HG02870 (cell line): ENCODE data around the gene SEMA5B.

Experiments used
- ATAC-seq: cut with Tn5 transposase; IDR thresholded peaks from one replicate; pipeline ENCODE4 v1.9.1; 2021; ENCODE audit warnings: mild to moderate bottlenecking, moderate library complexity; ENCODE audit not compliant: unreplicated experiment

The SEMA5B gene

DNA sequence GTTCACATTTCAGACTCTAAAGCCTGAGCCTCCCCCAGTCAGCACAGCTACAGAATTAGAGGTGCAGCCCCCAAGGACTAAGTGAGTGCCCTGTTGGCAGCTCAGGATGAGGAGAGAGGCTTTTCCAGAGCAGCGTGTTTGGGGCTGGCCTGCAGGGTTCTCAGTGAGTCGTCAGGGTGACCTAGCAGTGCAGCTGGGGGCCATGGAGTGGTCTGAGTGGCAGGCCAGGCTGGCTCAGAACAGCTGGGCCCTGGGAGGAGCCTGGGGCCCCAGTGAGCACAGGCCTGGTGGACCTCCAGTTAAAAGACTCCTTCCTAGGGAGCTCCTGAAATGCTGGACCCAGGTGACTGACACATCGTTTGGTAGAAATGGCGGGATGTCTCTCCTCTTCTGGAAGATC, 124.4 kb downstream of the SEMA5B start:
- no peak for ATAC-seq

DNA sequence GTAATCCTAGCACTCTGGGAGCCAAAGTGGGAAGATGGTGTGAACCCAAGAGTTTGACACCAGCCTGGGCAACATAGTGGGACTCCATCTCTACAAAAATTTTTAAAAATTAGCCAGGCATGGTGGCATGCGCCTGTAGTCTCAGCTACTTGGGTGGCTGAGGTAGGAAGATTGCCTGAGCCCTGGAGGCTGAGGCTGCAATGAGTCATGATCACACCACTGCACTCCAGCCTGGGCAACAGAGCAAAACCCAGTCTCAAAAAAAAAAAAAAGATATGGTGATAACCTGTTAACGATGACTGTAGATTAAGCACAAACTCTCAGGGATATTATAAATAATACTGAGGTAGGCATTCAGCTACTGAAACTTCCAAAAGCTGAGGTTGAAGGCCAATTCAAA, 125.2 kb downstream of the SEMA5B start:
- no peak for ATAC-seq

- no peak for ATAC-seq
These were observed 129.3 kb downstream of the SEMA5B start for GRCh38 chr3:122898298-122898697.

GRCh38 chr3:122893754-122894668, 133.6 kb downstream of the SEMA5B start:
- no peak for ATAC-seq

DNA sequence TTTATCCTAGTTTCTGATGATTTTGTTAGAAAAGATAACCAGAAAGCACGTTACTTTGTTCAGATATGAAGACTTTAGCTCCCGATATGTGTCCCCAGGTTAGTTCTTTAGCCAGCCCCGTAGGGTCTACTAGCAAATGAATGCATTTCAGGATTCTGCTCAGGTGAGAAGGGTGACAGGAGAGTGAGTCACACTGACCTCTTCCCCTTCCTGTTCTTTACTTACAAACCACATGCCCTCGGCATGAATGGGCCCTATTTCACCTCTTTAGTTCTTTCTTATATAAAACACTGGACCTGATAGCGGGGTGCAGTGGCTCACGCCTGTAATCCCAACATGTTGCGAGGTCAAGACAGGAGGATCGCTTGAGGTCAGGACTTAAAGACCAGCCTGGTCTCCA, 134.3 kb downstream of the SEMA5B start:
- peak; percentile 52 for ATAC-seq

GRCh38 chr3:122892118-122892960, 135.2 kb downstream of the SEMA5B start:
- ATAC-seq, result no peak

DNA sequence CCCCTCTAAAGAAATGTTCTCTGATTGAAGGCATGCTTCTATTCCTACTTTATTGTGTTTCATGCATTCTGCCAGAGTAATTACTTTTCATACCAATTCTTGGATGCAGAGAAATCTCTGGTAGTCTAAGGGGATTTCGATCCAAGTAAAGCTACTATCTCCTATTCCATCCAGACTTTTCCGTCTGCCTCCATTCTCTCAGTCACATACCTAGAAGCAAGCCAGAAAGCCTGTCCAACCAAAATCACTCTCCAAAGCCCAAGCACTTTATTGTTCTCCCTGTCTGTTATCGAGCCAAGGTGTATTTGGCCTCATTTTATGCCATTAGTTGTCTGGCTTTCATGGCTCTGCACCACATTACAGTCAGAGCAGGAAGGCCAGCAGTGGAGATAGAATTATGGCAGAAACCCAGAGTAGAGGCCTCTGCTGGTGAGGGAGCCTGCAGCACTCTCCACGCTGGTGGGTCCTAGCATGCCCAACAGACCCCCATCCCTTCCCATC, 136.8 kb downstream of the SEMA5B start:
- ATAC-seq, result no peak

DNA sequence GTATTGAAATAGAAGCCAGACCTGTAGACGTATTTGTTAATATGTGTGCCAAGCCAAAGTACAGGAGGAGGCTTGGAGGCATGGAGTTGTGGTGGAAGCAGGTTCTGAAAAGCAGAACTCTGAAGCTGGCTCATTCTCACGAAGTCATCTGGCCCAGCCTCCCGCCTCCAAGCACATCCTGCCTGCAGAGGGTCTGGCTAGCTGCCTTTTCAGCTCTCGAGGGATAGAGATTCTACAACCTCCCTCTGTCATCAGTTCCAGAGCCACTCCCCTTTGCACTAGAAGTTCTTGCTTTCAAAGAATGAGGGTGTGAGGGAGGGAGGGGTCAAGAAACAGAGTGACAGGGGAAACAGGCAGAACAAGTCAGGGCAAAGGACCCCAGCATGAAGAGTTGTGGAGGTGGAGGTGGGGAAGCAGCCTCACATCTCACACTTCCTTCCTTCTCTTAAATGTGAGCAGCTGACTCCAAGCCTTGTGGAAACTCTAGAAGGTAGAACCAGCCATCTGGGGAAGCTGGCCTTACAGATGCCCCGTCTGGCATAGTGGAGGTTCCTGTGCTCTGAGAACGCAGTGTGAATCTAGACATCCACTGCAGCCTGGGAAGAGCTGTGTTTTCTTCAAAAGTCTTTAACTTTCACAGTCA, 137.4 kb downstream of the SEMA5B start:
- ATAC-seq, result peak; percentile 74

- ATAC-seq, result no peak
These were observed 140.6 kb downstream of the SEMA5B start for GRCh38 chr3:122886946-122887345.

DNA sequence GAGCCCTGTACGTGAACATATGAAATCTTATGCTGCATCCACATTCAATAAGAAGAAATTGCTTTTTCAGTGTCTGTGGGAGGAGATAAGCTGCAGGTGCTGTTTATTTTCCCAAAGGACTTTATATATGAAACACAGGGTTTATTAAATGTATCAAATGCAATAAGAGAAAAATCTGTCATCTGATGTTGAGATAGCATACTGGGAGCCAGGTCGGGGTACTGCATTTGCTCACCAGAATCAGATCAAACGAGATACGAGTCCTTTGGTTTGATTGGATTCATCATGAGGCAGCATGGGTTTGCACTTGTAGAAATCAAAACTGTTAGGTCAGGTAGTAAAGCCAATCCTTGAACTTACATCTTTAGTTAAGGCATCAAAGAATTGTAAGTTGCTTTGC, 141.3 kb downstream of the SEMA5B start:
- ATAC-seq, result no peak

GRCh38 chr3:122882361-122882947, 145.1 kb downstream of the SEMA5B start:
- no peak for ATAC-seq

GRCh38 chr3:122880624-122881023, 146.9 kb downstream of the SEMA5B start:
- ATAC-seq, result no peak

DNA sequence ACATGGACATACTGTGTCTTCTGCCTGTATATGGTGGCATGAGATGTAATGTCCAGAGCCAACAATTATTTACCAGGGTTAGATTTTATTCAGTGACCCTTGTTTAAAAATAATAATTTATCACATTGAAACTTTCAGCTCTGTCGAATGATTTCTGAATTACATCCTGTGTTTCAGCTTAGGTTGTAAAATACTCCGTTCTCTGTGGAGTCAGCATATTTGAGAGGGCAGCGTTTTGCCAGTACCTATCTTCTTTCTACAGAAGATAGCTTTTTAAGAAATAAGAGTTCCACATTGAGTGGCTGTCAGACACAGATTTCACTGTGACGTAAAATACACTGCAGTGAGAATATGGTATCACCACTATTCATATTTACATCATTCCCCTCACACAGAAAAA, 147.4 kb downstream of the SEMA5B start:
- no peak for ATAC-seq

- no peak for ATAC-seq
These were observed 151.9 kb downstream of the SEMA5B start for GRCh38 chr3:122875547-122876127.

DNA sequence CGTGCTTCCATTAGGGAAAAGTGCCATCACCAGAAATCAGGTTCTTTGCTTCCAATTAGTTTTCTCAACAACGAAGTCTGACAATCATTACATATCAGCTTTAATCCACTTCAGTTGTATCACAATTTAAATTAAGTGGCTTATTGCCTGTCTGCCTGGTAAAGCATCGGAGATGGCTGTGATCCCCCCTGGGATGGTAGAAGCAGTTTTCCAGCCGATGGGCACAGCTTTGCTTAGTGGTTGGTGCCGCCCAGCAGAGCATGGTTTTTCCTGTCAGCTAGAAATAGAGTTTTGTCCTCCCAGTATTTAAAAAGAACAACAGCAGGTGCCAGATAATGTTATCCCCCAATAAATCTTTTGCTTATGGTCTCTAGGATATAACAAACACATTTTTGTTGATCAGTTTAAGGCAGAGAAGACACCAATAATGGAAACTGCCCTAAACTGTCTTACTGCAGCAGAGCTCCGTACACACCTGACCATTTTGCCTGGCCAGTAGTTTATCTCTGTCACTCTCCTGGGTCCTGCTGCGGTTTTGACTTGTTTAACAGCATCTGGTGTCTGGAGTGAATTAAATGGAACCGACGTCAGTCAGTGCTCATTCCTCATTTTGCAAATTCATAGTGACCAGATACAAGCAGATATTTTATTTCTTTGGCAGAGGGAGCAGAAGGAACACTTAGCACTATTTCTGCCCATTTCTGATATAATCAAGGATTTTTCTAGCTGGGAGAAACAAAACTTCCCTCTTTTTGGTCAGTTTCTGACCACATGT, 153.6 kb downstream of the SEMA5B start:
- ATAC-seq, result no peak

- ATAC-seq, result no peak
These were observed 159.2 kb downstream of the SEMA5B start for GRCh38 chr3:122868322-122868721.

DNA sequence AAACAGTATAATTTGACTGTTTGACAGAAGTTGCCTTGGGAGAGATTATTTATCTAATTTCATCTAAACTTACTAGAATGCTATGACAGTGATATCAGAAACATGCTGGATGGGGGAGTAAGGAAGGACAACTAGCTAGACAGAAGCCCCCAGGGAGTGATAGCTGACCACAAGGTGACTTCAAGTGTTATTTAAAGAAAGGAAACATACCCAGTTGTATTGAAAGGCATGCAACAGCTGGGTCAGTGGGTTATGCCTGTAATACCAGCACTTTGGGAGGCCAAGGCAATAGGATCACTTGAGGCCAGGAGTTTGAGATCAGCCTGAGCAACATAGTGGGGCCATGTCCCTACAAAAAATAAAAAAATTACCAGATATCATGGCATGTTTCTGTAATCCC, 163.1 kb downstream of the SEMA5B start:
- no peak for ATAC-seq

- ATAC-seq, result no peak
These were observed 165.2 kb downstream of the SEMA5B start for GRCh38 chr3:122862381-122862780.
